SK-N-SH treated with all-trans-retinoic acid at 6 μM for 48 hours (cell line): ENCODE results near the gene TNFRSF8.

Experiments
- ARNTL ChIP-seq: fragments of 450-650 bp; formaldehyde crosslinking; IDR thresholded peaks from 2 replicates; pipeline ENCODE4 v1.5.0; 2020; ENCODE audit warnings: low read depth, mild to moderate bottlenecking, moderate library complexity, borderline replicate concordance
- BACH2 ChIP-seq: fragments of 250-450 bp; sonication (Bioruptor Pico); IDR thresholded peaks from 2 replicates; pipeline ENCODE4 v1.9.0; 2021; ENCODE audit warnings: mild to moderate bottlenecking, borderline replicate concordance
- ESRRG ChIP-seq: fragments of 250-450 bp; sonication (Bioruptor Pico); IDR thresholded peaks from 2 replicates; pipeline ENCODE4 v1.6.1; 2021; ENCODE audit warnings: mild to moderate bottlenecking
- OSR1 ChIP-seq: fragments of 250-450 bp; sonication (Bioruptor Pico); IDR thresholded peaks from 2 replicates; pipeline ENCODE4 v1.8.0; 2022; ENCODE audit warnings: moderate library complexity, mild to moderate bottlenecking, inconsistent platforms
- TOX ChIP-seq: fragments of 250-450 bp; sonication (Bioruptor Pico); IDR thresholded peaks from 2 replicates; pipeline ENCODE4 v1.8.0; 2021; ENCODE audit warnings: mild to moderate bottlenecking, moderate library complexity, borderline replicate concordance
- ZFP30 ChIP-seq: fragments of 450-650 bp; formaldehyde crosslinking; IDR thresholded peaks from 2 replicates; pipeline ENCODE4 v1.5.0; 2022; ENCODE audit warnings: mild to moderate bottlenecking, moderate library complexity
- ZNF565 ChIP-seq: fragments of 450-650 bp; formaldehyde crosslinking; conservative IDR thresholded peaks from 2 replicates; pipeline ENCODE4 v1.5.0; 2020; ENCODE audit warnings: low read depth, mild to moderate bottlenecking, moderate library complexity
- ZNF8 ChIP-seq: fragments of 450-650 bp; formaldehyde crosslinking; IDR thresholded peaks from 2 replicates; pipeline ENCODE4 v1.5.0; 2020; ENCODE audit warnings: mild to moderate bottlenecking, moderate library complexity
- TF ChIP-seq, protein P1 (sequence below): fragments of 250-450 bp; sonication (Bioruptor Pico); IDR thresholded peaks from 2 replicates; pipeline ENCODE4 v1.5.1; 2020; ENCODE audit warnings: low read depth, mild to moderate bottlenecking, moderate library complexity
- TF ChIP-seq, protein P2 (sequence below): fragments of 250-450 bp; sonication (Bioruptor Pico); IDR thresholded peaks from 2 replicates; pipeline ENCODE4 v1.8.0; 2021; ENCODE audit warnings: low read depth, mild to moderate bottlenecking, moderate library complexity, borderline replicate concordance
- TF ChIP-seq, protein P3 (sequence below): fragments of 250-450 bp; sonication (Bioruptor Pico); IDR thresholded peaks from 2 replicates; pipeline ENCODE4 v1.8.0; 2020; ENCODE audit warnings: mild to moderate bottlenecking, moderate library complexity, borderline replicate concordance

DNA sequence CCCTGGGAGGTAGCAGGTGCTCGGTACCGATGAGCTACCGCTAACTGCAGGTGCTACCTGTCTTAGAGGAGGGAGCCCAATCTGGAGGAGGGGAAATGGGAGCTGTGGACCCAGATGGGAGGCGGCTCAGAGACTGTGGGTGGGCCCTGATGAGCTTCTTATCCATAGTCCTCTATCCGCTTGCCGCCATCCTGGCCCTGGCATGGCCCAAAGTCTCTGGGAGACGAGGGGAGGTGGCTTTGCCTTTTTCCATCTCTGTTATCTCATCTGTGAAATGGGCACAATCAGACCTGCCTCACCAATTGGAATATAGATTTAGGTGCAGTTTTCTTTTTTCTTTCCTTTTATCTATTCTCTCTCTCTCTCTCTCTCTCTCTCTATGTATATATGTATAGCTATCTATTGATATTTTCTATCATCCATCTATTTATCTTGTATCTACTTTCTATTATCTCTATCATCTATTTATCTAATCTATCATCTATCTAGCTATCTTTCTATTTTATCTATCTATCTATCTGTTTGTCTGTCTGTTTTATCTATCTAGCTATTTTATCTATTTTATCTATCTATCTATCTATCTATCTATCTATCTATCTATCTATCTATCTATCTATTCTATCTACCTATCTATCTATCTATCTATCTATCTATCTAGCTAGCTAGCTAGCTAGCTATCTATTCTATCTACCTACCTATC lies 120.1 kb downstream of the TNFRSF8 start:
- TF ChIP-seq TOX (CRISPR knock-in tag) (no peak), ZNF8 (CRISPR knock-in tag) (no peak), ZFP30 (no peak), OSR1 (CRISPR knock-in tag) (no peak), ESRRG (no peak), BACH2 (no peak), ZNF565 (CRISPR knock-in tag) (no peak), ARNTL (CRISPR knock-in tag) (no peak)
- TF ChIP-seq, protein P1, sequence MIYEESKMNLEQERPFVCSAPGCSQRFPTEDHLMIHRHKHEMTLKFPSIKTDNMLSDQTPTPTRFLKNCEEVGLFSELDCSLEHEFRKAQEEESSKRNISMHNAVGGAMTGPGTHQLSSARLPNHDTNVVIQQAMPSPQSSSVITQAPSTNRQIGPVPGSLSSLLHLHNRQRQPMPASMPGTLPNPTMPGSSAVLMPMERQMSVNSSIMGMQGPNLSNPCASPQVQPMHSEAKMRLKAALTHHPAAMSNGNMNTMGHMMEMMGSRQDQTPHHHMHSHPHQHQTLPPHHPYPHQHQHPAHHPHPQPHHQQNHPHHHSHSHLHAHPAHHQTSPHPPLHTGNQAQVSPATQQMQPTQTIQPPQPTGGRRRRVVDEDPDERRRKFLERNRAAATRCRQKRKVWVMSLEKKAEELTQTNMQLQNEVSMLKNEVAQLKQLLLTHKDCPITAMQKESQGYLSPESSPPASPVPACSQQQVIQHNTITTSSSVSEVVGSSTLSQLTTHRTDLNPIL (CRISPR knock-in tag), result no peak
- TF ChIP-seq, protein P2, sequence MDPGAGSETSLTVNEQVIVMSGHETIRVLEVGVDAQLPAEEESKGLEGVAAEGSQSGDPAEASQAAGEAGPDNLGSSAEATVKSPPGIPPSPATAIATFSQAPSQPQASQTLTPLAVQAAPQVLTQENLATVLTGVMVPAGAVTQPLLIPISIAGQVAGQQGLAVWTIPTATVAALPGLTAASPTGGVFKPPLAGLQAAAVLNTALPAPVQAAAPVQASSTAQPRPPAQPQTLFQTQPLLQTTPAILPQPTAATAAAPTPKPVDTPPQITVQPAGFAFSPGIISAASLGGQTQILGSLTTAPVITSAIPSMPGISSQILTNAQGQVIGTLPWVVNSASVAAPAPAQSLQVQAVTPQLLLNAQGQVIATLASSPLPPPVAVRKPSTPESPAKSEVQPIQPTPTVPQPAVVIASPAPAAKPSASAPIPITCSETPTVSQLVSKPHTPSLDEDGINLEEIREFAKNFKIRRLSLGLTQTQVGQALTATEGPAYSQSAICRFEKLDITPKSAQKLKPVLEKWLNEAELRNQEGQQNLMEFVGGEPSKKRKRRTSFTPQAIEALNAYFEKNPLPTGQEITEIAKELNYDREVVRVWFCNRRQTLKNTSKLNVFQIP, result no peak
- TF ChIP-seq, protein P3, sequence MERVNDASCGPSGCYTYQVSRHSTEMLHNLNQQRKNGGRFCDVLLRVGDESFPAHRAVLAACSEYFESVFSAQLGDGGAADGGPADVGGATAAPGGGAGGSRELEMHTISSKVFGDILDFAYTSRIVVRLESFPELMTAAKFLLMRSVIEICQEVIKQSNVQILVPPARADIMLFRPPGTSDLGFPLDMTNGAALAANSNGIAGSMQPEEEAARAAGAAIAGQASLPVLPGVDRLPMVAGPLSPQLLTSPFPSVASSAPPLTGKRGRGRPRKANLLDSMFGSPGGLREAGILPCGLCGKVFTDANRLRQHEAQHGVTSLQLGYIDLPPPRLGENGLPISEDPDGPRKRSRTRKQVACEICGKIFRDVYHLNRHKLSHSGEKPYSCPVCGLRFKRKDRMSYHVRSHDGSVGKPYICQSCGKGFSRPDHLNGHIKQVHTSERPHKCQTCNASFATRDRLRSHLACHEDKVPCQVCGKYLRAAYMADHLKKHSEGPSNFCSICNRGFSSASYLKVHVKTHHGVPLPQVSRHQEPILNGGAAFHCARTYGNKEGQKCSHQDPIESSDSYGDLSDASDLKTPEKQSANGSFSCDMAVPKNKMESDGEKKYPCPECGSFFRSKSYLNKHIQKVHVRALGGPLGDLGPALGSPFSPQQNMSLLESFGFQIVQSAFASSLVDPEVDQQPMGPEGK (CRISPR knock-in tag), result no peak
